OCI-LY3 (cell line): ENCODE data around the gene KYAT1.

ENCODE experiments used
- H2AFZ ChIP-seq: fragments of 200-600, 300-600 bp; shearing (Covaris generic); 2 replicates; pipeline ENCODE4 v1.6.0; 2014; ENCODE audit warnings: antibody characterized with exemption, low read depth, low read length
- H3K27ac ChIP-seq: fragments of 200-600, 300-600 bp; sonication (generic); 2 replicates; pipeline ENCODE4 v1.5.1; 2014; ENCODE audit warnings: mild to moderate bottlenecking, low read length, moderate library complexity, mixed read lengths
- H3K27me3 ChIP-seq: fragments of 200-600, 300-600 bp; sonication (generic); 2 replicates; pipeline ENCODE4 v1.6.1; 2014; ENCODE audit warnings: low read depth, low read length, mixed read lengths
- H3K36me3 ChIP-seq: fragments of 200-600, 300-600 bp; sonication (generic); replicated peaks from 2 replicates; pipeline ENCODE3; 2014; ENCODE audit warnings: low read depth, low read length, mixed read lengths
- H3K4me1 ChIP-seq: fragments of 300-600, 200-600 bp; sonication (generic); 2 replicates; pipeline ENCODE4 v1.6.1; 2014; ENCODE audit warnings: low read length, mixed read lengths
- H3K4me2 ChIP-seq: fragments of 200-600, 300-600 bp; sonication (generic); 2 replicates; pipeline ENCODE4 v1.6.1; 2014; ENCODE audit warnings: low read length, mixed read lengths
- H3K4me3 ChIP-seq: fragments of 300-600, 200-600 bp; sonication (generic); 2 replicates; pipeline ENCODE4 v1.5.1; 2014; ENCODE audit warnings: antibody characterized with exemption, mild to moderate bottlenecking, low read length, moderate library complexity
- H3K79me2 ChIP-seq: fragments of 300-600, 200-600 bp; shearing (Covaris generic); 2 replicates; pipeline ENCODE4 v1.6.1; 2014; ENCODE audit warnings: mild to moderate bottlenecking, low read length, mixed read lengths
- H3K9ac ChIP-seq: fragments of 300-600, 200-600 bp; shearing (Covaris generic); 2 replicates; pipeline ENCODE4 v1.6.0; 2014; ENCODE audit warnings: mild to moderate bottlenecking, low read length, moderate library complexity
- H3K9me3 ChIP-seq: fragments of 200-600, 300-600 bp; shearing (Covaris generic); 2 replicates; pipeline ENCODE4 v1.6.1; 2014; ENCODE audit warnings: low read length, mixed read lengths; ENCODE audit not compliant: insufficient read depth
- H4K20me1 ChIP-seq: fragments of 200-600, 300-600 bp; sonication (generic); 2 replicates; pipeline ENCODE4 v1.6.1; 2016; ENCODE audit warnings: low read length, mixed read lengths; ENCODE audit not compliant: insufficient read depth
- EZH2phosphoT487 ChIP-seq: fragments of 200-600 bp; shearing (Covaris generic); IDR thresholded peaks from 2 replicates; pipeline ENCODE4 v1.6.1; 2018; ENCODE audit warnings: antibody characterized with exemption, mixed run types, low read depth
- TF ChIP-seq, protein P1 (sequence below): fragments of 200-600, 300-600 bp; sonication (generic); IDR thresholded peaks from 2 replicates; pipeline ENCODE4 v1.5.1; 2014; ENCODE audit warnings: antibody characterized with exemption, low read length, low read depth

The KYAT1 gene

GRCh38 chr9:128810873-128811272 is 70.9 kb downstream of the KYAT1 start:
- Histone ChIP-seq H2AFZ (no peak overlapping the region), H3K79me2 (no peaks in the 10 kb centered on the region), H3K4me2 (no peak overlapping the region), H4K20me1 (no peaks in the 10 kb centered on the region), H3K27me3 (no peaks in the 10 kb centered on the region), H3K27ac (no peak overlapping the region), H3K4me3 (no peak overlapping the region), H3K4me1 (no peaks in the 10 kb centered on the region), H3K9me3 (no peaks in the 10 kb centered on the region), H3K9ac (no peak overlapping the region), H3K36me3 (peaks cover 8% of the 10 kb centered on the region)
- TF ChIP-seq, protein P1, sequence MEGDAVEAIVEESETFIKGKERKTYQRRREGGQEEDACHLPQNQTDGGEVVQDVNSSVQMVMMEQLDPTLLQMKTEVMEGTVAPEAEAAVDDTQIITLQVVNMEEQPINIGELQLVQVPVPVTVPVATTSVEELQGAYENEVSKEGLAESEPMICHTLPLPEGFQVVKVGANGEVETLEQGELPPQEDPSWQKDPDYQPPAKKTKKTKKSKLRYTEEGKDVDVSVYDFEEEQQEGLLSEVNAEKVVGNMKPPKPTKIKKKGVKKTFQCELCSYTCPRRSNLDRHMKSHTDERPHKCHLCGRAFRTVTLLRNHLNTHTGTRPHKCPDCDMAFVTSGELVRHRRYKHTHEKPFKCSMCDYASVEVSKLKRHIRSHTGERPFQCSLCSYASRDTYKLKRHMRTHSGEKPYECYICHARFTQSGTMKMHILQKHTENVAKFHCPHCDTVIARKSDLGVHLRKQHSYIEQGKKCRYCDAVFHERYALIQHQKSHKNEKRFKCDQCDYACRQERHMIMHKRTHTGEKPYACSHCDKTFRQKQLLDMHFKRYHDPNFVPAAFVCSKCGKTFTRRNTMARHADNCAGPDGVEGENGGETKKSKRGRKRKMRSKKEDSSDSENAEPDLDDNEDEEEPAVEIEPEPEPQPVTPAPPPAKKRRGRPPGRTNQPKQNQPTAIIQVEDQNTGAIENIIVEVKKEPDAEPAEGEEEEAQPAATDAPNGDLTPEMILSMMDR = no peak
- no peak for TF ChIP-seq EZH2phosphoT487

DNA sequence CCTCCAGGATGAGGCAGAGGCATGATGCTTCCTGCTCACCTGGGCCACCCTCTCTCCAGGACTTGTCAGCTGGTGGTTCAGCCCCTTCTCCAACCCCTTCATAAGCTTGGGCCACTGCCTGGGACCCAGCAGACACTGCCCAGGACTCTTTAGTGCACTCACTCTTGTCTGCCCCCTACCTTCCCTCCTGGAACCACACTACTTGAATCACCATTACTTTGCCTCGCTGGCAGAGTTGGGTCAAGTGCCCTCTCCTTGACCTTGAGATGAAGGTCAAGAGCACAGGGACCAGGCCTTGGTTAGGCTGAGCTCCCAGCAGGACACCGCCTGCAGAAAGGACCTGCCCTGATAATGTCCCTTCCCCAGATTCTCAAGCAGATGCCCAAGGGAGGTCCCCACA is 71.9 kb downstream of the KYAT1 start:
- H3K9me3 ChIP-seq = no peaks in the 10 kb centered on the region
- H3K9ac ChIP-seq = no peak overlapping the region
- no peaks in the 10 kb centered on the region for H4K20me1 ChIP-seq
- peaks cover 10% of the 10 kb centered on the region for H3K36me3 ChIP-seq
- no peaks in the 10 kb centered on the region for H3K79me2 ChIP-seq
- no peaks in the 10 kb centered on the region for H3K4me1 ChIP-seq
- TF ChIP-seq EZH2phosphoT487 = no peak
- TF ChIP-seq, protein P1 = no peak
- no peak overlapping the region for H3K4me2 ChIP-seq
- H3K4me3 ChIP-seq = no peak overlapping the region
- H3K27me3 ChIP-seq = no peaks in the 10 kb centered on the region
- no peak overlapping the region for H2AFZ ChIP-seq
- H3K27ac ChIP-seq = no peak overlapping the region

GRCh38 chr9:128809036-128809599 is 72.6 kb downstream of the KYAT1 start:
- Histone ChIP-seq H3K36me3 (peaks cover 10% of the 10 kb centered on the region), H3K4me3 (no peak overlapping the region), H4K20me1 (no peaks in the 10 kb centered on the region), H3K27ac (no peak overlapping the region), H2AFZ (no peak overlapping the region), H3K9me3 (no peaks in the 10 kb centered on the region), H3K9ac (no peak overlapping the region), H3K27me3 (no peaks in the 10 kb centered on the region), H3K79me2 (no peaks in the 10 kb centered on the region), H3K4me1 (no peaks in the 10 kb centered on the region), H3K4me2 (no peak overlapping the region)
- no peak for TF ChIP-seq EZH2phosphoT487
- TF ChIP-seq, protein P1 = no peak

DNA sequence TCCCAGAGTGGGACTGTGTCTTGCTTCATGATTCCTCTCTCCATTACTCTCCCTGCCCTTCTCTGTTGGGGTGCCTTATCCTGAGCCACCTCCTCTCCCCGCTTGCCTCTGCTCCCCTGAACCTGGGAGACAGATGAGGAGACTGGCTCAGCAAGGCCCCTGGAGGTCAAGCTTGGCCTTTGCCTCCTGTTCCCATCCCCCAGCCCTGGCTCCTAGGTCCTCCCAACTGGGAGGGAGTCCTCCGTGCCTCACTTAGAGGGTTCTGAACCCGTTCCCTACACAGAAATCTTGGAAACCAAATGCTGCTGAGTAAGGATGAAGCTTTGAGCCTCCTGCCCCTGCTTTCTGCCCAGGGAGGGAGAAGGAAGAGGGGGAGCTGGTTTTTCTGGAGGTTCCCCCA is 73.2 kb downstream of the KYAT1 start:
- no peaks in the 10 kb centered on the region for H3K79me2 ChIP-seq
- TF ChIP-seq, protein P1 = no peak
- TF ChIP-seq EZH2phosphoT487 = no peak
- H3K36me3 ChIP-seq = peaks cover 16% of the 10 kb centered on the region
- H3K4me3 ChIP-seq = no peak overlapping the region
- no peaks in the 10 kb centered on the region for H3K9me3 ChIP-seq
- no peak overlapping the region for H2AFZ ChIP-seq
- no peak overlapping the region for H3K4me2 ChIP-seq
- no peaks in the 10 kb centered on the region for H3K27me3 ChIP-seq
- H3K27ac ChIP-seq = no peak overlapping the region
- no peak overlapping the region for H3K9ac ChIP-seq
- no peaks in the 10 kb centered on the region for H4K20me1 ChIP-seq
- no peaks in the 10 kb centered on the region for H3K4me1 ChIP-seq
